ENCODE data around the gene CTSW. TPM values are rescaled to one million over a fixed set of nuclear protein-coding genes. Genes with fewer than 3 reads are reported as not detected.

The CTSW gene
- total RNA-seq, 1 donor from 2014 or later: not detected

DNA sequence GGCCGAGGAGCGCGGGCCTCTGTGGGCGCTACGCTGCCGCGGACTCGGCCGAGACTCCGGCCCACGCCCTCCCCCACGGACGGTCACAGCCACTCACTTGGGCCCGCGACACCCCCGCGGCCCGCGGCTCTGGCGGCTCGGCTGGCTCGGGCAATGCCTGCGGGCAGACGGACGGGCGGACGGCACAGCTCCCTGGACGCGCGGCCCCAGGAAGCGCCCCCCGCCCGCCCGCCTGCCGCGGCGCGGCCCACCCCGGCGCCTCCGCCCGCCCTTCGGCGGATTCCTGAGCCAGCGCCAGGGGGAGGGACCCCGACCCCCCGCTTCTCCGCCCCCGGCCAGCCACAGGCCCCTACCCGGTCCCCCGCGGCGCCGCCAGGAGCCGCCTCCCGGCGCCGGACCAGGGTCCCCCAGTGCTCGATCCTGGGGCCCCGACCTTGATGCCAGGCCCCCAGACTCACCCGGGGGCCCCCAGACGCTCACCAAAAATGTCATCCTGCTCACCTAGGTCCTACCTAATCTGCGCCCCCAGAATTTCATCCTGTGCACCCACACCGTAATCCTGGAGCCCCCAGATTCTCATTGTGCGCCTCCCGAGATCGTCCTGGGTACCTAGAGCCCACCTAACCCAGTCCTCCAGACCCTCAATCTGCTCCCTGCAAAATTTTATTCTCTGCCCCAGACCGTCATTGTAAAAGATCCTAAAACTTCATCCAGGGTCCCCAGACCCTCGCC lies 6.9 kb upstream of the CTSW start, which contains the start of gene EFEMP2:
Gene EFEMP2, minus strand, starts transcription at position 215 of the 732 bp plus-strand sequence. CDS start 446 bp downstream, outside the sequence.
- TF ChIP-seq, protein P1, sequence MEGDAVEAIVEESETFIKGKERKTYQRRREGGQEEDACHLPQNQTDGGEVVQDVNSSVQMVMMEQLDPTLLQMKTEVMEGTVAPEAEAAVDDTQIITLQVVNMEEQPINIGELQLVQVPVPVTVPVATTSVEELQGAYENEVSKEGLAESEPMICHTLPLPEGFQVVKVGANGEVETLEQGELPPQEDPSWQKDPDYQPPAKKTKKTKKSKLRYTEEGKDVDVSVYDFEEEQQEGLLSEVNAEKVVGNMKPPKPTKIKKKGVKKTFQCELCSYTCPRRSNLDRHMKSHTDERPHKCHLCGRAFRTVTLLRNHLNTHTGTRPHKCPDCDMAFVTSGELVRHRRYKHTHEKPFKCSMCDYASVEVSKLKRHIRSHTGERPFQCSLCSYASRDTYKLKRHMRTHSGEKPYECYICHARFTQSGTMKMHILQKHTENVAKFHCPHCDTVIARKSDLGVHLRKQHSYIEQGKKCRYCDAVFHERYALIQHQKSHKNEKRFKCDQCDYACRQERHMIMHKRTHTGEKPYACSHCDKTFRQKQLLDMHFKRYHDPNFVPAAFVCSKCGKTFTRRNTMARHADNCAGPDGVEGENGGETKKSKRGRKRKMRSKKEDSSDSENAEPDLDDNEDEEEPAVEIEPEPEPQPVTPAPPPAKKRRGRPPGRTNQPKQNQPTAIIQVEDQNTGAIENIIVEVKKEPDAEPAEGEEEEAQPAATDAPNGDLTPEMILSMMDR (IDR thresholded peaks at IDR 0.05): no peak
- Mint-ChIP-seq H3K9me3 (ENCODE audit: low read depth) (no peaks in the 10 kb centered on the region), H3K4me3 (ENCODE audit: unreplicated experiment) (peak within 1 kb of the TSS; percentile 86), H3K36me3 (ENCODE audit: low read depth) (peaks cover 9% of the 10 kb centered on the region), H3K4me1 (ENCODE audit: low read depth) (peaks cover 34% of the 10 kb centered on the region), H3K27me3 (ENCODE audit: low read depth) (no peaks in the 10 kb centered on the region), H3K27ac (ENCODE audit: unreplicated experiment) (peak within 1 kb of the TSS; percentile 92)
- peak; percentile 89 for DNase-seq (ENCODE audit: low spot score)

DNA sequence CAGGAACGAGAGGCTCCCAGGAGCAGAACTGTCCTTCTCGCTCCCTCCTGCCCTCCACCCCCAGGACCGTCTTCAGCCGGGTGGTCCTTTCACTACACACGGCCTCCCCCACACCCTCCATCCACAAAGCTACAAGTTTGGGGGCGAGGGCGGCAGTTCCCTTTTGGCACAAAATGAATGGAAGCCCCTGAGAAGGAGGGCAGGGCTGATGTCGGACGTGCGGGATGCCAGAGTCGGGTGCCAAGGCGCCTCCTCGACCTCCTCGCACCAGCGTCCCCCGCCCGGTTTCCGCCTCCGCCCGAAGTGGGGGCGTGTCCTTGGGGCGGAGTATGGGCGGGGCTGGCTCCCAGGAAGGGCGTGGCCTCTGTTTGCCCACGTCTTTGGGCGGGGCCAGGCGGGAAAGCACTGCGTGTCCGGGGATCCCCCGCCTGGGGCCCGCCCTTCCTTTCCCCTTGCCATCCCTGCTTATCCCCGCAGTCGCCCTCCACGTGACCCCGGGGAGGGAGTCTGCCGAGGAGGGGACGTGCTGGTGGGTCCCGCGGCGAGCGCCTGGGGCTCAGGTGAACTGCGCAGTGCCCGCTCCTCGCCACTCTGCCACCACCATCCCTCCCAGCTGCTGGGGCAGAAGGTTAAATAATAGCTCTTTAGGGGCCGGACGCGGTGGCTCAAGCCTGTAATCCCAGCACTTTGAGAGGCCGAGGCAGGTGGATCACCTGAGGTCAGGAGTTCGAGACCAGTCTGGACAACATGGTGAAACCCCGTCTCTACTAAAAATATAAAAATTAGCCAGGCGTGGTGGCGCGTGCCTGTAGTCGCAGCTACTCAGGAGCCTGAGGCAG lies 6.1 kb upstream of the CTSW start:
- H3K27ac Mint-ChIP-seq (ENCODE audit: unreplicated experiment): peak overlapping the region; percentile 92
- no peaks in the 10 kb centered on the region for H3K27me3 Mint-ChIP-seq (ENCODE audit: low read depth)
- H3K4me1 Mint-ChIP-seq (ENCODE audit: low read depth): peaks cover 30% of the 10 kb centered on the region
- H3K36me3 Mint-ChIP-seq (ENCODE audit: low read depth): peaks cover 7% of the 10 kb centered on the region
- TF ChIP-seq, protein P1 (IDR thresholded peaks at IDR 0.05): no peak
- DNase-seq (ENCODE audit: low spot score): peak; percentile 97
- no peaks in the 10 kb centered on the region for H3K9me3 Mint-ChIP-seq (ENCODE audit: low read depth)
- peak overlapping the region; percentile 85 for H3K4me3 Mint-ChIP-seq (ENCODE audit: unreplicated experiment)

DNA sequence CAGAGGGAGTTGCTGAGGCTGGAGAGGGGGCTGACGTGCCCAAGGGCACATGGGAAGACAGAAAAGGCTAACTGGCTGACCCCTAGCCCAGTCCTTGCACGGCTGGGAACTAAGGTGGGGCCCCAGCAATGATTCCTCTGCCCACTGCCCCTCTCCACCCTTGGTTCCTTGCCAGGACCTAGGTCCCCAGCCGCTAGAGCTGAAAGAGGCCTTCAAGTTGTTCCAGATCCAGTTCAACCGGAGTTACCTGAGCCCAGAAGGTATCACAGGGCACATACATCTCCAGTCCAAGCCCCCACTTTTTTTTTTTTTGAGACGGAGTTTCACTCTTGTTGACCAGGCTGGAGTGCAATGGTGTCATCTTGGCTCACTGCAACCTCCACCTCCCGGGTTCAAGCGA lies 390 bp downstream of the CTSW start:
- H3K27me3 Mint-ChIP-seq (ENCODE audit: low read depth): no peaks in the 10 kb centered on the region
- H3K36me3 Mint-ChIP-seq (ENCODE audit: low read depth): peaks cover 11% of the 10 kb centered on the region
- TF ChIP-seq, protein P1 (IDR thresholded peaks at IDR 0.05): no peak
- no peak overlapping the region for H3K4me3 Mint-ChIP-seq (ENCODE audit: unreplicated experiment)
- DNase-seq (ENCODE audit: low spot score): no peak
- H3K27ac Mint-ChIP-seq (ENCODE audit: unreplicated experiment): no peak overlapping the region
- H3K4me1 Mint-ChIP-seq (ENCODE audit: low read depth): peaks cover 8% of the 10 kb centered on the region
- H3K9me3 Mint-ChIP-seq (ENCODE audit: low read depth): no peaks in the 10 kb centered on the region

DNA sequence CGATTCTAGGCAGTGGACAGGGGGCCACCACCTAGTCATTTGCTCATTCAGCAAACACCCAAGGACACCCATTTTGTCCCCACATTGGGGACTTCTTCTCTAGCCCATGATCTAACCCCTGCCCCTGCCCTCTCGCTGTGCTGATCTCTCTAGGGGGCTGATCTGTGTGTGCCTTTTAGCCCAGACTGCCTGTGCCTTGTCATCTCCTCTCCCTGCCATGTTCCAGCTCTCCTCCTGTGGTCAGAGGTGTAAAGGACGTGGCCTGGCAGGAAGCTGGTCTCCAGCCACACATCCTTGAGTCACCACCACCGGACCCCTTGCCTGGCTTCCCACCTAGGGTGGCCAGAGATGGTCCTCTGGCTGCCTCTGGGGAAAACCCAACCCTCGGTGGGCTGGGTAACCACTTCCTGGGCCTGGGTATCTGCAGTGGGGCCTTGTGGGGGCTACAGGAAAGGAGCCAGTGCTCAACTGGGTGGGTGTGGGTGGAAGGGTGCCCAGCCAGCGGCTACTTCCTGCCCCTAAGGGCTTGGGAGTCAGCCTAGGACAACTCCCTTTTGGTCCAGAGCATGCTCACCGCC lies 1.3 kb downstream of the CTSW start:
- TF ChIP-seq, protein P1 (IDR thresholded peaks at IDR 0.05): no peak
- no peaks in the 10 kb centered on the region for H3K9me3 Mint-ChIP-seq (ENCODE audit: low read depth)
- no peak overlapping the region for H3K27ac Mint-ChIP-seq (ENCODE audit: unreplicated experiment)
- peaks cover 14% of the 10 kb centered on the region for H3K36me3 Mint-ChIP-seq (ENCODE audit: low read depth)
- H3K4me3 Mint-ChIP-seq (ENCODE audit: unreplicated experiment): no peak overlapping the region
- peaks cover 9% of the 10 kb centered on the region for H3K4me1 Mint-ChIP-seq (ENCODE audit: low read depth)
- H3K27me3 Mint-ChIP-seq (ENCODE audit: low read depth): no peaks in the 10 kb centered on the region
- peak; percentile 78 for DNase-seq (ENCODE audit: low spot score)

Data from chondrocyte (in vitro differentiated cells).